ENCODE data around the gene ANXA4. TPM values are rescaled to one million over a fixed set of nuclear protein-coding genes. Genes with fewer than 3 reads are reported as not detected.

The ANXA4 gene
- total RNA-seq, 2 experiments from 2014 or later = 14.6 to 17.5 TPM

DNA sequence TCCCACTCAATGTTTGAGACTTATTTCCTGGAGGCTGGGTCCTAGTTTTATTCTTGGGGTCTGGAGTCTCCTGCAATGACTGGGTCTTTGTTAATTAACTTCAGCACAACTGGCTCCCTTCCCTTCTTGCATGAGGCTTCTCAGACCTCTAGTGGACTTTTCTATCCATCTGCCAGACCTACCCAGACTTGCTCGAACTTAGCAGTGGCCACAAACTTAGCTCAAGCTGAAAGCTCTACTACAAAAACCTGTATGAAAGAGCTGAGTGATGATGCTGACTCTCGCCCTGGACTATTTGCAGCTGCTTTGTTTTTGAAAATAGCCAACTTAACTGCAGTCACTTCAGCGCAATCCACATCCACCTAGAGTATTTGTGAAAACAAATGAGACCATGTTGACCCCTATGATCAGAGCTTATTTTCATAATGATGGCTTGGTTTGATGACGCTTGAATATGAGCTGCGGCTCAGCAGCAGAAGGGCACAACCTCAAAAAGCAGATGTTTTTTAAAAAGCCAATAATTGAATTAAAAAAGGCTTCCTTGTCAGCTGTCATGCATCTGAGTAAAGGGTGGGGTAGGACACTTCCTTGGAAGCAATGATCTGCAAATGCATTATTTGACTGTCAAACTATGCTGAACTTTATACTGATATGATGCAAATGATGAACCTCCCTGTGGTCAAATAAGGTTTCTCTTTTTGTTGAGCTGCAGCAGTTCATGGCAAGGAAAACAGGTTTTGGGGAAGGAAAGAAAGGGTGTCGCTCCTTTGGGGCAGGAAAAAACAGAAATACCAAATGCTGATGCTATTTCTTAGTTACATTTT, 10.6 kb upstream of the ANXA4 start:
- DNase-seq (no peak), ATAC-seq (no peak)
- Mint-ChIP-seq H3K27ac (no peak overlapping the region), H3K27me3 (no peaks in the 10 kb centered on the region), H3K4me1 (ENCODE audit: low read depth) (no peaks in the 10 kb centered on the region), H3K9me3 (no peaks in the 10 kb centered on the region), H3K36me3 (ENCODE audit: low read depth) (no peaks in the 10 kb centered on the region), H3K4me3 (no peak overlapping the region)
- ChIA-PET POLR2A (no interaction called here), CTCF (interaction anchor here (0.7 to 2.0 kb wide), 3 partner anchors 10 to 170 kb away, joined by 3 to 11 read pairs (median 3); no protein-coding TSS in a partner anchor)
- TF ChIP-seq, protein P1, sequence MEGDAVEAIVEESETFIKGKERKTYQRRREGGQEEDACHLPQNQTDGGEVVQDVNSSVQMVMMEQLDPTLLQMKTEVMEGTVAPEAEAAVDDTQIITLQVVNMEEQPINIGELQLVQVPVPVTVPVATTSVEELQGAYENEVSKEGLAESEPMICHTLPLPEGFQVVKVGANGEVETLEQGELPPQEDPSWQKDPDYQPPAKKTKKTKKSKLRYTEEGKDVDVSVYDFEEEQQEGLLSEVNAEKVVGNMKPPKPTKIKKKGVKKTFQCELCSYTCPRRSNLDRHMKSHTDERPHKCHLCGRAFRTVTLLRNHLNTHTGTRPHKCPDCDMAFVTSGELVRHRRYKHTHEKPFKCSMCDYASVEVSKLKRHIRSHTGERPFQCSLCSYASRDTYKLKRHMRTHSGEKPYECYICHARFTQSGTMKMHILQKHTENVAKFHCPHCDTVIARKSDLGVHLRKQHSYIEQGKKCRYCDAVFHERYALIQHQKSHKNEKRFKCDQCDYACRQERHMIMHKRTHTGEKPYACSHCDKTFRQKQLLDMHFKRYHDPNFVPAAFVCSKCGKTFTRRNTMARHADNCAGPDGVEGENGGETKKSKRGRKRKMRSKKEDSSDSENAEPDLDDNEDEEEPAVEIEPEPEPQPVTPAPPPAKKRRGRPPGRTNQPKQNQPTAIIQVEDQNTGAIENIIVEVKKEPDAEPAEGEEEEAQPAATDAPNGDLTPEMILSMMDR (IDR thresholded peaks at IDR 0.05) = no peak
- intact Hi-C loops (cut with micrococcal nuclease) = no loop called here

DNA sequence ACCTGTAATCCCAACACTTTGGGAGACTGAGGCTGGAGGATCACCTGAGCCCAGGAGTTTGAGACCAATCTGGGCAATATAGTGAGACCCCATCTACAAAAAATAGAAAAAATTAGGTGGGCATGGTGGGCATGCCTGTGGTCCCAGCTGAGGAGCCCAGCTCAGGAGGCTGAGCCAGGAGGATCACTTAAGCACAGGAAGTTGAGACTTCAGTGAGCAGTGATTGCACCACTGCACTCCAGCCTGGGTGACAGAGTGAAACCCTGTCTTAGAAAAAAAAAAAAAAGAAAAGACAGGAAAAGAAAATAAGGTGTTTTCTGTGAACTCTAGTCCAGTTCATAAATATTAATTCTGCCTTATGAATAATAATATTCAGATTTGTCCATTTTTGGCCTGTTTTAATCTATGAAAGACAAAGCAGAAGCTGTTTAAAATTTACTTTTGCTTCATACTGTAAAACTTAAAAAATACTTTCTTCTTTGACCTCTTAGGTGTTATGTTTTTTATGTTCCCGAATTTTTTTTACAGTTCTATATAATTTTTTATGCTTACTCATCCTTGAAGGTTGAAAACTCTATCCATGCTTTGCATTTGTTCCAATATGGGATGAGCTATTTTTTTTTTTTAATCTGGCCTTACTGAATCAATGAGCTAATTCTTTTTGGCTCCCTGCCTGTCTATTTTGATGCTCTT, 8.4 kb upstream of the ANXA4 start:
- DNase-seq (no peak), ATAC-seq (no peak)
- no peak overlapping the region for H3K27ac Mint-ChIP-seq
- TF ChIP-seq, protein P1 (IDR thresholded peaks at IDR 0.05) = no peak
- no peaks in the 10 kb centered on the region for H3K36me3 Mint-ChIP-seq (ENCODE audit: low read depth)
- H3K9me3 Mint-ChIP-seq = no peaks in the 10 kb centered on the region
- ChIA-PET POLR2A (interaction anchor here (1.1 to 1.2 kb wide), 2 partner anchors 10 to 111 kb away, joined by 3 read pairs; no protein-coding TSS in a partner anchor), CTCF (interaction anchor here (1.7 to 6.6 kb wide), 2 partner anchors 8 to 83 kb away, joined by 9 to 66 read pairs; no protein-coding TSS in a partner anchor)
- no peak overlapping the region for H3K4me3 Mint-ChIP-seq
- intact Hi-C loops (cut with micrococcal nuclease) = no loop called here
- H3K4me1 Mint-ChIP-seq (ENCODE audit: low read depth) = no peaks in the 10 kb centered on the region
- H3K27me3 Mint-ChIP-seq = no peaks in the 10 kb centered on the region

DNA sequence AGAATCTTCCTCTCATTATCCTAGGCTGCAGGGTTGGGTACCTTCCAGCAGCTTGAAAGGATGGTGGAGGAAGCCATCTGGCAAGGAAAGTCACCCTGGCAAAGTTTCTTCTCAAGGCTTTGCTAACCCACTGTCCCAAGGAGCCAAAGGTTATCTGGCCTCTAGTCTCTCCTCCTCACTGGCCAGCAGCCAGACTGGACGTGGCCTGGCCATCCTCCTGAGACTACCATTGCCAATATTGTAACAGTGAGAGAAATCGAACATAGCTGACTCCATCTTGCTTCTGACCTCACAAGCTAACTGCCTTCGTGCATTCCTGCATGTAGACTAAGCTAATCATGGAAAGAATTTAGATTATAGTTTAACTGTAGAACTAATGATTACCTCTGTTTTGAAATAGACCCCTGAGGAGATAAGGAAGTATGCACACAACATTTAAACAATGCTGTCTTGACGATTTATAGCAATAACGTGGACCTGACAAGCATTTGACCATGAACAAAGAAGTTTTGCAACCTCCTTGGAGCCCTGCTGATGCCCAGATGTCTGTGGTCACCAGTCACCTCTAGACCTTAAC, 7.8 kb upstream of the ANXA4 start:
- Mint-ChIP-seq H3K36me3 (ENCODE audit: low read depth) (no peaks in the 10 kb centered on the region), H3K27ac (no peak overlapping the region), H3K4me1 (ENCODE audit: low read depth) (no peaks in the 10 kb centered on the region), H3K4me3 (no peak overlapping the region), H3K27me3 (no peaks in the 10 kb centered on the region), H3K9me3 (no peaks in the 10 kb centered on the region)
- no peak for ATAC-seq
- TF ChIP-seq, protein P1 (IDR thresholded peaks at IDR 0.05) = no peak
- intact Hi-C loops (cut with micrococcal nuclease) = no loop called here
- no peak for DNase-seq
- POLR2A ChIA-PET = interaction anchor here (1.0 to 1.2 kb wide), 2 partner anchors 11 to 95 kb away, joined by 3 read pairs; partner anchors contain the start of gene GMCL1
- CTCF ChIA-PET = interaction anchor here (1.7 to 6.6 kb wide), 2 partner anchors 9 to 82 kb away, joined by 9 to 66 read pairs; no protein-coding TSS in a partner anchor

DNA sequence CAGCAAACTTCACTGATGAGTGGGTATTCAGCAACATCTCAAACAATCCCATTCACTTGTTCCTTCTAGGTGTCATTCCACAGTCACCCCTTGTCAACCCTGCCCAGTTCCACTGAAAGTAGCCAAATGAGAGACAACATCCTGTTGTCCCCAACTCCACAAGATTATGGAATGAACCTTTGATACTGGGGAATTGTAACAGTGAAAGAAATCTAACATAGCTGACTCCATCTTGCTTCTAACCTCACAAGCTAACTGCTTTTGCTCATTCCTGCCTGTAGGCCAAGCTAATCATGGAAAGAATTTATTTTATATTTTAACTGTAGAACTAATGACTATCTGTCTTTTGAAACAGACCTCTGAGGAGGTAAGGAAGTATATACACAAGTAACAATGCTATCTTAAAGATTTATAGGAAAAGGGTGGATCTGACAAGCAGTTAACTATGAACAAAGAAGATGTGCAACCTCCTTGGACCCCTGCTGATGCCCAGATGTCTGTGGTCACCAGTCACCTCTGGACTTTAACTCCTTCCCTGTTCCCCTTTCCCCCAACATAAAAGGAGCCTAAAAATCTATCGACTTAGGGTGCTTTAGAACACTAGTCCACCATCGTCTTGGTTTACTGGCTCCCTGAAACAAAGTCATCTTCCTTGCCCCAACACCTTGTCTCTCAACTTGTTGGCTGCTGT, 6.9 kb upstream of the ANXA4 start:
- ChIA-PET CTCF (interaction anchor here (1.1 to 6.6 kb wide), 3 partner anchors 10 to 178 kb away, joined by 3 to 66 read pairs (median 9); no protein-coding TSS in a partner anchor), POLR2A (interaction anchor here (0.6 to 1.1 kb wide), 3 partner anchors 10 to 182 kb away, joined by 3 to 4 read pairs (median 4); partner anchors contain the start of gene GMCL1)
- Mint-ChIP-seq H3K27ac (no peak overlapping the region), H3K36me3 (ENCODE audit: low read depth) (no peaks in the 10 kb centered on the region), H3K27me3 (no peaks in the 10 kb centered on the region), H3K4me1 (ENCODE audit: low read depth) (no peaks in the 10 kb centered on the region), H3K9me3 (no peaks in the 10 kb centered on the region), H3K4me3 (no peak overlapping the region)
- no peak for DNase-seq
- TF ChIP-seq, protein P1 (IDR thresholded peaks at IDR 0.05) = no peak
- intact Hi-C loops (cut with micrococcal nuclease) = no loop called here
- no peak for ATAC-seq
